Measurements from ENCODE around the gene RPTOR.

The RPTOR gene

GRCh38 chr17:80852476-80853015 is 307.9 kb downstream of the RPTOR start:
- ATAC-seq = no peak
- no peak for TF ChIP-seq CREB5 (CRISPR knock-in tag; IDR thresholded peaks at IDR 0.05; ENCODE audit: low read depth)
- TF ChIP-seq ISL1 (CRISPR knock-in tag; IDR thresholded peaks at IDR 0.05) = no peak
- TF ChIP-seq ZFP3 (CRISPR knock-in tag; IDR thresholded peaks at IDR 0.05) = no peak
- no peak for TF ChIP-seq ZNF565 (CRISPR knock-in tag; conservative IDR thresholded peaks at IDR 0.05; ENCODE audit: low read depth)
- TF ChIP-seq OSR1 (CRISPR knock-in tag; IDR thresholded peaks at IDR 0.05) = no peak
- TF ChIP-seq ZNF8 (CRISPR knock-in tag; IDR thresholded peaks at IDR 0.05) = no peak
- TF ChIP-seq CSRNP3 (CRISPR knock-in tag; IDR thresholded peaks at IDR 0.05) = no peak
- TF ChIP-seq ARNTL (CRISPR knock-in tag; IDR thresholded peaks at IDR 0.05; ENCODE audit: borderline replicate concordance, low read depth) = no peak
- no peak for TF ChIP-seq ZNF70 (CRISPR knock-in tag; IDR thresholded peaks at IDR 0.05)
- TF ChIP-seq PPARA (CRISPR knock-in tag; IDR thresholded peaks at IDR 0.05; ENCODE audit: borderline replicate concordance) = no peak
- no peak for TF ChIP-seq TCF4 (CRISPR knock-in tag; IDR thresholded peaks at IDR 0.05; ENCODE audit: borderline replicate concordance)
- no peak for TF ChIP-seq TOX (CRISPR knock-in tag; IDR thresholded peaks at IDR 0.05; ENCODE audit: borderline replicate concordance)
- TF ChIP-seq RARB (CRISPR knock-in tag; IDR thresholded peaks at IDR 0.05) = no peak
- TF ChIP-seq POU6F1 (CRISPR knock-in tag; IDR thresholded peaks at IDR 0.05; ENCODE audit: borderline replicate concordance, low read depth) = no peak
- TF ChIP-seq CSDC2 (CRISPR knock-in tag; IDR thresholded peaks at IDR 0.05) = no peak
- no peak for TF ChIP-seq ESRRG (CRISPR knock-in tag; IDR thresholded peaks at IDR 0.05)
- no peak for TF ChIP-seq BACH2 (CRISPR knock-in tag; IDR thresholded peaks at IDR 0.05; ENCODE audit: borderline replicate concordance)
- no peak for TF ChIP-seq TSHZ2 (CRISPR knock-in tag; IDR thresholded peaks at IDR 0.05)
- TF ChIP-seq ZFP30 (CRISPR knock-in tag; IDR thresholded peaks at IDR 0.05) = no peak
- TF ChIP-seq GLIS3 (CRISPR knock-in tag; IDR thresholded peaks at IDR 0.05) = no peak

GRCh38 chr17:80853076-80853475 is 308.4 kb downstream of the RPTOR start:
- TF ChIP-seq TOX (CRISPR knock-in tag; IDR thresholded peaks at IDR 0.05; ENCODE audit: borderline replicate concordance) (no peak), ZNF70 (CRISPR knock-in tag; IDR thresholded peaks at IDR 0.05) (no peak), ZFP30 (CRISPR knock-in tag; IDR thresholded peaks at IDR 0.05) (no peak), ZFP3 (CRISPR knock-in tag; IDR thresholded peaks at IDR 0.05) (no peak), PPARA (CRISPR knock-in tag; IDR thresholded peaks at IDR 0.05; ENCODE audit: borderline replicate concordance) (no peak), CREB5 (CRISPR knock-in tag; IDR thresholded peaks at IDR 0.05; ENCODE audit: low read depth) (no peak), ESRRG (CRISPR knock-in tag; IDR thresholded peaks at IDR 0.05) (no peak), ISL1 (CRISPR knock-in tag; IDR thresholded peaks at IDR 0.05) (no peak), ARNTL (CRISPR knock-in tag; IDR thresholded peaks at IDR 0.05; ENCODE audit: borderline replicate concordance, low read depth) (no peak), ZC3H10 (CRISPR knock-in tag; IDR thresholded peaks at IDR 0.05) (no peak), BACH2 (CRISPR knock-in tag; IDR thresholded peaks at IDR 0.05; ENCODE audit: borderline replicate concordance) (no peak), PATZ1 (CRISPR knock-in tag; IDR thresholded peaks at IDR 0.05; ENCODE audit: borderline replicate concordance) (no peak), CSRNP3 (CRISPR knock-in tag; IDR thresholded peaks at IDR 0.05) (no peak), GLIS3 (CRISPR knock-in tag; IDR thresholded peaks at IDR 0.05) (no peak), TCF4 (CRISPR knock-in tag; IDR thresholded peaks at IDR 0.05; ENCODE audit: borderline replicate concordance) (no peak)
- ATAC-seq = no peak

Data from SK-N-SH treated with all-trans-retinoic acid at 6 μM for 48 hours (cell line).